OCI-LY7 (cell line): ENCODE measurements around the gene B4GALNT2.

Experiments used
- CTCF ChIP-seq: fragments of 200-600 bp; sonication (generic); conservative IDR thresholded peaks from 2 replicates; pipeline ENCODE4 v1.5.1; 2014; ENCODE audit warnings: mild to moderate bottlenecking, antibody characterized with exemption, low read length, moderate library complexity, mixed read lengths
- EZH2phosphoT487 ChIP-seq: fragments of 200-600 bp; sonication (generic); IDR thresholded peaks from 2 replicates; pipeline ENCODE4 v1.6.1; 2018; ENCODE audit warnings: low read depth, borderline replicate concordance, mild to moderate bottlenecking, mixed run types, antibody characterized with exemption, low read length, moderate library complexity, mixed read lengths

GRCh38 chr17:49165143-49165542, 32.6 kb downstream of the B4GALNT2 start:
- TF ChIP-seq CTCF = no peak
- no peak for TF ChIP-seq EZH2phosphoT487
